ENCODE results near the gene SHFL.

The SHFL gene

GRCh38 chr19:10138879-10139795 lies 53.0 kb downstream of the SHFL start:
- no peak for DNase-seq (ENCODE audit: low read depth)
- H3K4me3 ChIP-seq (ENCODE audit: low read depth, low read length) = no peak overlapping the region
- no peak for TF ChIP-seq CTCF (IDR thresholded peaks at IDR 0.05; ENCODE audit: insufficient read depth, low read depth, low read length, missing control alignments)

- no peak overlapping the region for H3K4me3 ChIP-seq (ENCODE audit: low read depth, low read length)
- TF ChIP-seq CTCF (IDR thresholded peaks at IDR 0.05; ENCODE audit: insufficient read depth, low read depth, low read length, missing control alignments) = no peak
- DNase-seq (ENCODE audit: low read depth) = no peak
Observed at GRCh38 chr19:10139952-10140351, 53.8 kb downstream of the SHFL start.

- H3K4me3 ChIP-seq (ENCODE audit: low read depth, low read length) = no peak overlapping the region
- no peak for DNase-seq (ENCODE audit: low read depth)
- TF ChIP-seq CTCF (IDR thresholded peaks at IDR 0.05; ENCODE audit: insufficient read depth, low read depth, low read length, missing control alignments) = no peak
Observed at GRCh38 chr19:10141479-10141878, 55.4 kb downstream of the SHFL start.

GRCh38 chr19:10141973-10142372 lies 55.9 kb downstream of the SHFL start:
- H3K4me3 ChIP-seq (ENCODE audit: low read depth, low read length) = no peak overlapping the region
- no peak for DNase-seq (ENCODE audit: low read depth)
- TF ChIP-seq CTCF (IDR thresholded peaks at IDR 0.05; ENCODE audit: insufficient read depth, low read depth, low read length, missing control alignments) = no peak

Data from GM12865 (cell line).